ENCODE data around the gene SLC22A15. TPM values are rescaled to one million over a fixed set of nuclear protein-coding genes. Genes with fewer than 3 reads are reported as not detected.
A peak's percentile ranks its signal among the peaks of the same experiment; 100 is the strongest.
"Not testable (repeated sequence)": the region's sequence is repeated elsewhere in the genome, so short reads cannot be mapped to it uniquely, and the experiment has no call there.

The SLC22A15 gene
- total RNA-seq, 1 experiment from 2014 or later = 2.2 TPM

- H3K27ac ChIP-seq (ENCODE audit: low read length) = no peak overlapping the region
- H3K4me1 ChIP-seq (ENCODE audit: insufficient read depth, low read length) = no peaks in the 10 kb centered on the region
- no peaks in the 10 kb centered on the region for H3K9me3 ChIP-seq (ENCODE audit: low read length)
- H4K20me1 ChIP-seq (ENCODE audit: low read length) = no peaks in the 10 kb centered on the region
- H3K79me2 ChIP-seq (ENCODE audit: low read length) = no peaks in the 10 kb centered on the region
- H3K9me2 ChIP-seq (replicated peaks; ENCODE audit: low read length) = no peaks in the 10 kb centered on the region
- intact Hi-C loops (cut with micrococcal nuclease) = no loop called here
- ATAC-seq (no peak), DNase-seq (no peak)
- H3F3A ChIP-seq (ENCODE audit: low read length, unreplicated experiment) = no peaks in the 10 kb centered on the region
- no peak overlapping the region for H3K4me3 ChIP-seq (ENCODE audit: low read length)
- no peak overlapping the region for H3K4me2 ChIP-seq (ENCODE audit: low read length)
- peaks cover 8% of the 10 kb centered on the region; the same call in 1 of the 2 replicates for H3K36me3 ChIP-seq (ENCODE audit: low read depth, low read length)
- no TSS peak for BruUV-seq (replicated peaks)
- TF ChIP-seq EZH2phosphoT487 (IDR thresholded peaks at IDR 0.05; ENCODE audit: borderline replicate concordance, low read length) (no peak), CTCF (conservative IDR thresholded peaks at IDR 0.05; ENCODE audit: low read depth, low read length) (peak; percentile 42; the same call in 1 of the 2 replicates)
- no peaks in the 10 kb centered on the region for H3K27me3 ChIP-seq (ENCODE audit: low read length)
- ChIA-PET CTCF (no interaction called here), POLR2A (ENCODE audit: unreplicated experiment) (no interaction called here)
- H2AFZ ChIP-seq (ENCODE audit: low read length) = no peak overlapping the region
- no peak overlapping the region for H3K9ac ChIP-seq (ENCODE audit: low read length)
Observed at GRCh38 chr1:116036255-116036654, 59.9 kb downstream of the SLC22A15 start.

GRCh38 chr1:116038679-116039078, 62.4 kb downstream of the SLC22A15 start:
- Histone ChIP-seq H3F3A (ENCODE audit: low read length, unreplicated experiment) (no peaks in the 10 kb centered on the region), H3K27ac (ENCODE audit: low read length) (no peak overlapping the region), H3K9me2 (replicated peaks; ENCODE audit: low read length) (no peaks in the 10 kb centered on the region), H3K4me1 (ENCODE audit: insufficient read depth, low read length) (no peaks in the 10 kb centered on the region), H3K79me2 (ENCODE audit: low read length) (no peaks in the 10 kb centered on the region), H3K4me3 (ENCODE audit: low read length) (no peak overlapping the region), H3K4me2 (ENCODE audit: low read length) (no peak overlapping the region), H3K36me3 (ENCODE audit: low read depth, low read length) (peaks cover 8% of the 10 kb centered on the region; the same call in 1 of the 2 replicates), H3K9me3 (ENCODE audit: low read length) (no peaks in the 10 kb centered on the region), H3K27me3 (ENCODE audit: low read length) (no peaks in the 10 kb centered on the region), H4K20me1 (ENCODE audit: low read length) (no peaks in the 10 kb centered on the region), H2AFZ (ENCODE audit: low read length) (no peak overlapping the region), H3K9ac (ENCODE audit: low read length) (no peak overlapping the region)
- ChIA-PET CTCF (no interaction called here), POLR2A (ENCODE audit: unreplicated experiment) (no interaction called here)
- TF ChIP-seq CTCF (conservative IDR thresholded peaks at IDR 0.05; ENCODE audit: low read depth, low read length) (no peak), EZH2phosphoT487 (IDR thresholded peaks at IDR 0.05; ENCODE audit: borderline replicate concordance, low read length) (no peak), EZH2 (IDR thresholded peaks at IDR 0.05; ENCODE audit: low read length, unreplicated experiment) (no peak)
- ATAC-seq = no peak
- intact Hi-C loops (cut with micrococcal nuclease) = no loop called here
- BruUV-seq (replicated peaks) = no TSS peak
- DNase-seq = no peak

DNA sequence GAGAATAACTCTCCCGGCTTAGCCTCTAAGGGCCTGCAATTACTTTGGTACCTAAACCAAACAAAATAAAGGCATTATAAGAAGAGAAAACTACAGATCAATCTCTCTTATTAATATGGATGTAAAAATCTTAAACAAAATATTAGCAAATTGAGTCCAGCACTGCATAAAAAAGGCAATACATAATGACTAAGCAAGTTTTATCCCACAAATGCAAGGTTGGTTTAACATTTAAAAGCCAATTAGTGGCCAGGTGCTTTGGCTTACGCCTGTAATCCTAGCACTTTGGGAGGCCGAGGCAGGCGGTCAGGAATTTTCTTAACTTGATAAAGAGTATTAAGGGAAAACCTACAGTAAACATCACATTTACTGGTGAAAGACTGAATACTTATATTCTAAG, 67.8 kb downstream of the SLC22A15 start:
- no peak overlapping the region for H3K27ac ChIP-seq (ENCODE audit: low read length)

DNA sequence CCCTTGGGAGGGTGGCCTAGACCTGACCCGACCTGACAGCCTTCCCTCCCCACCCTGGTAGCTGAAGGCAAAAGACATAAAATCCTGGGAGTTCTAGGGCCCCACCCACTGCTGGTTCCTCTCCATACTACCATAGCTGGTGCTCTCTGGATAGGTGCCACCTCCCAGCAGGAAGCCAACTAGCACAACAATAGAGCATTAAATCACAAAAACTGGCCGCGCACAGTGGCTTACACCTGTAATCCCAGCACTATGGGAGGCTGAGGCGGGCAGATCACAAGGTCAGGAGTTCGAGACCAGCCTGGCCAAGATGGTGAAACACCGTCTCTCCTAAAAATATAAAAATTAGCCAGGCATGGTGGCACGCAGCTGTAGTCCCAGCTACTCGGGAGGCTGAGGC, 70.6 kb downstream of the SLC22A15 start:
- intact Hi-C loops (cut with micrococcal nuclease); ATAC-seq; H3K4me1 ChIP-seq (ENCODE audit: insufficient read depth, low read length); H3K27ac ChIP-seq (ENCODE audit: low read length); H3K9me3 ChIP-seq (ENCODE audit: low read length); CTCF ChIA-PET; H3K4me2 ChIP-seq (ENCODE audit: low read length); H4K20me1 ChIP-seq (ENCODE audit: low read length); H3F3A ChIP-seq (ENCODE audit: low read length, unreplicated experiment); H3K79me2 ChIP-seq (ENCODE audit: low read length); POLR2A ChIA-PET (ENCODE audit: unreplicated experiment); H3K9ac ChIP-seq (ENCODE audit: low read length); DNase-seq; H3K27me3 ChIP-seq (ENCODE audit: low read length); H3K4me3 ChIP-seq (ENCODE audit: low read length); BruUV-seq (replicated peaks); H3K9me2 ChIP-seq (replicated peaks; ENCODE audit: low read length); H3K36me3 ChIP-seq (ENCODE audit: low read depth, low read length); H2AFZ ChIP-seq (ENCODE audit: low read length): not testable (repeated sequence)

More for the DNA sequence above, 67.8 kb downstream of the SLC22A15 start:
- no peak for TF ChIP-seq EZH2 (IDR thresholded peaks at IDR 0.05; ENCODE audit: low read length, unreplicated experiment)
- TF ChIP-seq CTCF (conservative IDR thresholded peaks at IDR 0.05; ENCODE audit: low read depth, low read length) = no peak
- TF ChIP-seq EZH2phosphoT487 (IDR thresholded peaks at IDR 0.05; ENCODE audit: borderline replicate concordance, low read length) = no peak
- H3K79me2 ChIP-seq (ENCODE audit: low read length) = no peaks in the 10 kb centered on the region
- H3K4me1 ChIP-seq (ENCODE audit: insufficient read depth, low read length) = no peaks in the 10 kb centered on the region
- H3K4me2 ChIP-seq (ENCODE audit: low read length) = no peak overlapping the region
- ChIA-PET POLR2A (ENCODE audit: unreplicated experiment) (no interaction called here), CTCF (no interaction called here)
- no peaks in the 10 kb centered on the region for H3K9me2 ChIP-seq (replicated peaks; ENCODE audit: low read length)
- DNase-seq (no peak), ATAC-seq (no peak)
- no peaks in the 10 kb centered on the region for H4K20me1 ChIP-seq (ENCODE audit: low read length)
- no peaks in the 10 kb centered on the region for H3K36me3 ChIP-seq (ENCODE audit: low read depth, low read length)
- no peak overlapping the region for H3K4me3 ChIP-seq (ENCODE audit: low read length)
- intact Hi-C loops (cut with micrococcal nuclease) = no loop called here
- H3K9me3 ChIP-seq (ENCODE audit: low read length) = no peaks in the 10 kb centered on the region
- H3K27me3 ChIP-seq (ENCODE audit: low read length) = no peaks in the 10 kb centered on the region
- H3K9ac ChIP-seq (ENCODE audit: low read length) = no peak overlapping the region
- H3F3A ChIP-seq (ENCODE audit: low read length, unreplicated experiment) = no peaks in the 10 kb centered on the region
- no peak overlapping the region for H2AFZ ChIP-seq (ENCODE audit: low read length)
- no TSS peak for BruUV-seq (replicated peaks)

DNA sequence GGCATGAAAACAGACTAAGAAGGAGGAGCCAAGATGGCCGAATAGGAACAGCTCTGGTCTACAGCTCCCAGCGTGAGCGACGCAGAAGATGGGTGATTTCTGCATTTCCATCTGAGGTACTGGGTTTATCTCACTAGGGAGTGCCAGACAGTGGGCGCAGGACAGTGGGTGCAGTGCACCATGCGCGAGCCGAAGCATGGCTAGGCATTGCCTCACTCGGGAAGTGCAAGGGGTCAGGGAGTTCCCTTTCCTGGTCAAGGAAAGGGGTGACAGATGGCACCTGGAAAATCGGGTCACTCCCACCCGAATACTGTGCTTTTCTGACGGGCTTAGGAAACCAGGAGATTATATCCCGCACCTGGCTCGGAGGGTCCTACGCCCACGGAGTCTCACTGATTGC, 75.6 kb downstream of the SLC22A15 start:
- H3K4me2 ChIP-seq (ENCODE audit: low read length); H4K20me1 ChIP-seq (ENCODE audit: low read length); BruUV-seq (replicated peaks); H2AFZ ChIP-seq (ENCODE audit: low read length); H3K4me3 ChIP-seq (ENCODE audit: low read length); H3K9ac ChIP-seq (ENCODE audit: low read length); CTCF ChIA-PET; H3F3A ChIP-seq (ENCODE audit: low read length, unreplicated experiment); H3K27ac ChIP-seq (ENCODE audit: low read length); H3K9me2 ChIP-seq (replicated peaks; ENCODE audit: low read length); H3K79me2 ChIP-seq (ENCODE audit: low read length); intact Hi-C loops (cut with micrococcal nuclease); ATAC-seq; POLR2A ChIA-PET (ENCODE audit: unreplicated experiment); DNase-seq; H3K4me1 ChIP-seq (ENCODE audit: insufficient read depth, low read length); H3K36me3 ChIP-seq (ENCODE audit: low read depth, low read length); H3K9me3 ChIP-seq (ENCODE audit: low read length); H3K27me3 ChIP-seq (ENCODE audit: low read length): not testable (repeated sequence)

Measured in PC-3 (cell line).